Trophoblast cell (in vitro differentiated cells and primary cell): Measurements from ENCODE around the gene SLC7A9.

Experiments used
- DNase-seq, 2 donors: peaks; one replicate each; pipeline ENCODE4 v3.0.0-alpha.2; 2016
- H2AFZ ChIP-seq: 2 replicates; pipeline ENCODE4 v1.6.1; 2013; ENCODE audit warnings: low read length, moderate library complexity, mild to moderate bottlenecking; ENCODE audit not compliant: insufficient read depth, poor library complexity
- H2AK5ac ChIP-seq: 2 replicates; pipeline ENCODE4 v1.6.1; 2013; ENCODE audit warnings: mild to moderate bottlenecking, low read length
- H2BK120ac ChIP-seq: 2 replicates; pipeline ENCODE4 v1.6.1; 2013; ENCODE audit warnings: low read length, mild to moderate bottlenecking, moderate library complexity; ENCODE audit not compliant: insufficient read depth, poor library complexity
- H2BK12ac ChIP-seq: 2 replicates; pipeline ENCODE4 v1.6.1; 2013; ENCODE audit warnings: mild to moderate bottlenecking, low read length, moderate library complexity
- H2BK5ac ChIP-seq: 2 replicates; pipeline ENCODE4 v1.6.1; 2013; ENCODE audit warnings: low read length, low read depth, moderate library complexity, mild to moderate bottlenecking; ENCODE audit not compliant: poor library complexity
- H3K14ac ChIP-seq: 2 replicates; pipeline ENCODE4 v1.6.1; 2013; ENCODE audit warnings: mild to moderate bottlenecking, low read length
- H3K18ac ChIP-seq: 2 replicates; pipeline ENCODE4 v1.6.1; 2013; ENCODE audit warnings: mild to moderate bottlenecking, low read length
- H3K23ac ChIP-seq: 2 replicates; pipeline ENCODE4 v1.6.1; 2013; ENCODE audit warnings: low read length
- H3K27ac ChIP-seq: 2 replicates; pipeline ENCODE4 v1.5.1; 2013; ENCODE audit warnings: low read depth, mild to moderate bottlenecking, inconsistent platforms, low read length, moderate library complexity
- H3K27me3 ChIP-seq: 2 replicates; pipeline ENCODE4 v1.6.1; 2013; ENCODE audit warnings: inconsistent platforms, mild to moderate bottlenecking, low read length, moderate library complexity; ENCODE audit not compliant: insufficient read depth
- H3K36me3 ChIP-seq, 2 experiments: 1 replicate in 1 of 2; 2 replicates in 1 of 2; pipeline ENCODE4 v1.6.1; 2013; ENCODE audit warnings: low read length in 2 of 2, mild to moderate bottlenecking in 2 of 2, moderate library complexity in 1 of 2; ENCODE audit not compliant: insufficient read depth in 2 of 2, control insufficient read depth in 1 of 2
- H3K4ac ChIP-seq: 2 replicates; pipeline ENCODE4 v1.6.1; 2013; ENCODE audit warnings: low read depth, mild to moderate bottlenecking, low read length, moderate library complexity
- H3K4me1 ChIP-seq, 2 experiments: 1 replicate in 1 of 2; 2 replicates in 1 of 2; pipeline ENCODE4 v1.6.1; 2013; ENCODE audit warnings: low read length in 2 of 2, mild to moderate bottlenecking in 2 of 2, moderate library complexity in 1 of 2; ENCODE audit not compliant: insufficient read depth in 2 of 2, control insufficient read depth in 1 of 2
- H3K4me2 ChIP-seq: 2 replicates; pipeline ENCODE4 v1.6.1; 2013; ENCODE audit warnings: inconsistent platforms, mild to moderate bottlenecking, low read length, moderate library complexity
- H3K4me3 ChIP-seq: 2 replicates; pipeline ENCODE4 v1.5.1; 2013; ENCODE audit warnings: mild to moderate bottlenecking, low read depth, low read length, inconsistent platforms
- H3K79me1 ChIP-seq: one replicate; pipeline ENCODE4 v1.6.1; 2013; ENCODE audit warnings: low read length
- H3K79me2 ChIP-seq: 2 replicates; pipeline ENCODE4 v1.6.1; 2013; ENCODE audit warnings: low read length, mild to moderate bottlenecking; ENCODE audit not compliant: control insufficient read depth, insufficient read depth, poor library complexity
- H3K9ac ChIP-seq: 2 replicates; pipeline ENCODE4 v1.6.1; 2013; ENCODE audit warnings: mild to moderate bottlenecking, low read length
- H3K9me3 ChIP-seq: 2 replicates; pipeline ENCODE4 v1.6.1; 2013; ENCODE audit warnings: low read depth, mild to moderate bottlenecking, control low read depth, inconsistent platforms, low read length; ENCODE audit not compliant: insufficient read depth
- H4K12ac ChIP-seq: 2 replicates; pipeline ENCODE4 v1.6.1; 2013; ENCODE audit warnings: low read depth, mild to moderate bottlenecking, low read length, moderate library complexity
- H4K8ac ChIP-seq: 2 replicates; pipeline ENCODE4 v1.6.1; 2013; ENCODE audit warnings: low read depth, mild to moderate bottlenecking, low read length, moderate library complexity
- H4K91ac ChIP-seq: one replicate; pipeline ENCODE4 v1.6.1; 2013; ENCODE audit warnings: low read depth, mild to moderate bottlenecking, low read length, moderate library complexity
- WGBS: extraction: QIAGEN DNeasy Blood & Tissue Kit; methylation state at CpG from one replicate; pipeline ENCODE4 v1.1.7; 2013; ENCODE audit warnings: missing lambda C conversion rate; ENCODE audit not compliant: insufficient read length, insufficient coverage; ENCODE audit errors: extremely low coverage; 5-methylcytosine and 5-hydroxymethylcytosine counted together

SLC7A9 gene

DNA sequence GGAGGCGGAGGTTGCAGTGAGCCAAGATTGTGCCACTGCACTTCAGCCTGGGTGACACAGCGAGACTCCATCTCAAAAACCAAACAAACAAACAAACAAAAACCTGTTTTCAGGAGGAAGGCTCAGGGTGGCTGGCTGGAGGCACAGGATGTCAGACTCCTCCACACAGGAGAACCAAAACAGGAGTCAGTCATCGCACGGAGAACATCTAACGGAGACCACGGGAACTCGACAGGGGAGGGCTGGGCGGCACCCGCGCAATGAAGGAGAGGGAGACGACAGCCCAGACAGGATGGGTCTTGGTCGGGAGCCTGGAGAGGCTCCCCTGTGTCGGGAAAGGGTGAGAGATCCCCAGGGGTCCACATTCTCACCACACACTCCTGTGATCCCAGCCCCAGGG, 20.8 kb upstream of the SLC7A9 start:
- H3K36me3 ChIP-seq, result peaks cover 0 to 6% of the 10 kb centered on the region in 2 experiments
- H3K23ac ChIP-seq, result no peak overlapping the region
- whole genome bisulfite sequencing, result no CpG with 5 or more reads among the region's 13 CpGs
- H2AK5ac ChIP-seq, result no peak overlapping the region
- H4K91ac ChIP-seq, result no peak overlapping the region
- H3K27me3 ChIP-seq, result no peaks in the 10 kb centered on the region
- H2BK120ac ChIP-seq, result no peak overlapping the region
- no peak overlapping the region for H3K4me2 ChIP-seq
- H3K18ac ChIP-seq, result no peak overlapping the region
- no peak overlapping the region for H3K14ac ChIP-seq
- H3K4ac ChIP-seq, result no peak overlapping the region
- H4K12ac ChIP-seq, result no peak overlapping the region
- H3K4me1 ChIP-seq, result no peaks in the 10 kb centered on the region
- no peak overlapping the region for H2AFZ ChIP-seq
- no peak overlapping the region for H3K9ac ChIP-seq
- no peak overlapping the region for H3K27ac ChIP-seq
- no peak overlapping the region for H2BK12ac ChIP-seq
- H3K4me3 ChIP-seq, result no peak overlapping the region
- H3K79me2 ChIP-seq, result no peaks in the 10 kb centered on the region
- H3K79me1 ChIP-seq, result no peaks in the 10 kb centered on the region
- peaks cover 6% of the 10 kb centered on the region for H3K9me3 ChIP-seq
- H2BK5ac ChIP-seq, result no peak overlapping the region
- H4K8ac ChIP-seq, result no peak overlapping the region
- DNase-seq, result no peak

- DNase-seq, result no peak
- no peak overlapping the region for H3K4me3 ChIP-seq
- no peak overlapping the region for H3K4ac ChIP-seq
- H3K4me1 ChIP-seq, result no peaks in the 10 kb centered on the region
- no peak overlapping the region for H3K14ac ChIP-seq
- no peak overlapping the region for H3K23ac ChIP-seq
- H4K8ac ChIP-seq, result no peak overlapping the region
- no peaks in the 10 kb centered on the region for H3K79me2 ChIP-seq
- H2BK5ac ChIP-seq, result no peak overlapping the region
- H3K9ac ChIP-seq, result no peak overlapping the region
- H3K27me3 ChIP-seq, result no peaks in the 10 kb centered on the region
- H4K91ac ChIP-seq, result no peak overlapping the region
- no peaks in the 10 kb centered on the region for H3K79me1 ChIP-seq
- peaks cover 6% of the 10 kb centered on the region for H3K9me3 ChIP-seq
- no peak overlapping the region for H2AFZ ChIP-seq
- no peak overlapping the region for H4K12ac ChIP-seq
- no peak overlapping the region for H3K27ac ChIP-seq
- no peak overlapping the region for H2AK5ac ChIP-seq
- no CpG with 5 or more reads among the region's 11 CpGs for WGBS
- no peak overlapping the region for H3K18ac ChIP-seq
- no peak overlapping the region for H2BK12ac ChIP-seq
- H3K4me2 ChIP-seq, result no peak overlapping the region
- H3K36me3 ChIP-seq, result peaks cover 0 to 6% of the 10 kb centered on the region in 2 experiments
- no peak overlapping the region for H2BK120ac ChIP-seq
Measured at GRCh38 chr19:32889137-32889934, 19.8 kb upstream of the SLC7A9 start.

GRCh38 chr19:32887572-32888215, 18.1 kb upstream of the SLC7A9 start:
- Histone ChIP-seq H2AK5ac (no peak overlapping the region), H3K4me3 (no peak overlapping the region), H2AFZ (no peak overlapping the region), H4K91ac (no peak overlapping the region), H3K9ac (no peak overlapping the region), H3K18ac (no peak overlapping the region), H4K12ac (no peak overlapping the region), H3K9me3 (peaks cover 6% of the 10 kb centered on the region), H2BK5ac (no peak overlapping the region), H2BK12ac (no peak overlapping the region), H3K27me3 (no peaks in the 10 kb centered on the region), H3K4me1 (no peaks in the 10 kb centered on the region), H4K8ac (no peak overlapping the region), H3K27ac (no peak overlapping the region), H3K36me3 (peaks cover 0 to 6% of the 10 kb centered on the region in 2 experiments), H3K79me2 (no peaks in the 10 kb centered on the region), H3K23ac (no peak overlapping the region), H2BK120ac (no peak overlapping the region), H3K14ac (no peak overlapping the region), H3K4me2 (no peak overlapping the region), H3K4ac (no peak overlapping the region), H3K79me1 (no peaks in the 10 kb centered on the region)
- DNase-seq, result no peak
- no CpG with 5 or more reads among the region's 4 CpGs for WGBS

- no peaks in the 10 kb centered on the region for H3K79me1 ChIP-seq
- H2BK120ac ChIP-seq, result no peak overlapping the region
- H2AK5ac ChIP-seq, result no peak overlapping the region
- H3K4me3 ChIP-seq, result no peak overlapping the region
- no peak overlapping the region for H3K23ac ChIP-seq
- no peak overlapping the region for H2BK5ac ChIP-seq
- H4K12ac ChIP-seq, result no peak overlapping the region
- no peak overlapping the region for H3K14ac ChIP-seq
- DNase-seq, result peak in 1 of 2 donors; percentile 14
- no peak overlapping the region for H3K18ac ChIP-seq
- WGBS, result no CpG with 5 or more reads among the region's 7 CpGs
- no peak overlapping the region for H2BK12ac ChIP-seq
- H3K9me3 ChIP-seq, result peaks cover 3% of the 10 kb centered on the region
- no peaks in the 10 kb centered on the region for H3K4me1 ChIP-seq
- H4K91ac ChIP-seq, result no peak overlapping the region
- H3K36me3 ChIP-seq, result peaks cover 2 to 8% of the 10 kb centered on the region in 2 experiments
- H3K27me3 ChIP-seq, result no peaks in the 10 kb centered on the region
- H3K4ac ChIP-seq, result no peak overlapping the region
- H4K8ac ChIP-seq, result no peak overlapping the region
- H3K9ac ChIP-seq, result no peak overlapping the region
- H3K79me2 ChIP-seq, result no peaks in the 10 kb centered on the region
- H3K4me2 ChIP-seq, result no peak overlapping the region
- H2AFZ ChIP-seq, result no peak overlapping the region
- no peak overlapping the region for H3K27ac ChIP-seq
Measured at GRCh38 chr19:32886241-32886640, 16.7 kb upstream of the SLC7A9 start.
